ENCODE data around the gene MICAL2.

Gene MICAL2

GRCh38 chr11:12098601-12099000, 11.8 kb upstream of the MICAL2 start:
- DNase-seq (ENCODE audit: low spot score) = no peak

GRCh38 chr11:12099132-12099873, 11.1 kb upstream of the MICAL2 start:
- no peak for DNase-seq (ENCODE audit: low spot score)

GRCh38 chr11:12100429-12100828, 10.0 kb upstream of the MICAL2 start:
- no peak for DNase-seq (ENCODE audit: low spot score)

- no peak for DNase-seq (ENCODE audit: low spot score)
Observed at GRCh38 chr11:12100841-12101242, 9.5 kb upstream of the MICAL2 start.

- DNase-seq (ENCODE audit: low spot score) = no peak
Observed at GRCh38 chr11:12101318-12101717, 9.1 kb upstream of the MICAL2 start.

GRCh38 chr11:12102588-12103410, 7.6 kb upstream of the MICAL2 start:
- no peak for DNase-seq (ENCODE audit: low spot score)

GRCh38 chr11:12103411-12104225, 6.8 kb upstream of the MICAL2 start:
- DNase-seq (ENCODE audit: low spot score) = no peak

GRCh38 chr11:12105471-12105870, 4.9 kb upstream of the MICAL2 start:
- DNase-seq (ENCODE audit: low spot score) = no peak

- DNase-seq (ENCODE audit: low spot score) = no peak
Observed at GRCh38 chr11:12106101-12106500, 4.3 kb upstream of the MICAL2 start.

GRCh38 chr11:12106501-12106900, 3.9 kb upstream of the MICAL2 start:
- no peak for DNase-seq (ENCODE audit: low spot score)

- no peak for DNase-seq (ENCODE audit: low spot score)
Observed at GRCh38 chr11:12108875-12109453, 1.4 kb upstream of the MICAL2 start.

- no peak for DNase-seq (ENCODE audit: low spot score)
Observed at GRCh38 chr11:12109591-12110196, 696 bp upstream of the MICAL2 start.

- DNase-seq (ENCODE audit: low spot score) = no peak
Observed at GRCh38 chr11:12110714-12111548, 541 bp downstream of the MICAL2 start.

- no peak for DNase-seq (ENCODE audit: low spot score)
Observed at GRCh38 chr11:12111549-12112520, 1.4 kb downstream of the MICAL2 start.

GRCh38 chr11:12112750-12113149, 2.4 kb downstream of the MICAL2 start:
- DNase-seq (ENCODE audit: low spot score) = no peak

GRCh38 chr11:12113294-12113693, 2.9 kb downstream of the MICAL2 start:
- DNase-seq (ENCODE audit: low spot score) = no peak

GRCh38 chr11:12114193-12115033, 4.0 kb downstream of the MICAL2 start:
- no peak for DNase-seq (ENCODE audit: low spot score)

- DNase-seq (ENCODE audit: low spot score) = no peak
Observed at GRCh38 chr11:12116425-12117032, 6.1 kb downstream of the MICAL2 start.
